ENCODE results near the gene GRSF1. TPM values are rescaled to one million over a fixed set of nuclear protein-coding genes. Genes with fewer than 3 reads are reported as not detected.

GRSF1 gene
- total RNA-seq, 4 donors from 2014 or later = 34.0 to 46.6 (median 38.3) TPM

GRCh38 chr4:70815370-70815769 lies 24.3 kb downstream of the GRSF1 start:
- no peak for TF ChIP-seq POLR2A (IDR thresholded peaks at IDR 0.05)
- no peak for TF ChIP-seq CTCF (IDR thresholded peaks at IDR 0.05)
- no peaks in the 10 kb centered on the region for H3K27me3 ChIP-seq

GRCh38 chr4:70808151-70808550 lies 31.5 kb downstream of the GRSF1 start:
- Histone ChIP-seq H3K36me3 (no peaks in the 10 kb centered on the region), H3K9me3 (no peaks in the 10 kb centered on the region), H3K27ac (no peak overlapping the region), H3K4me1 (no peaks in the 10 kb centered on the region), H3K27me3 (no peaks in the 10 kb centered on the region), H3K4me3 (no peak overlapping the region)
- DNase-seq = no peak
- TF ChIP-seq POLR2A (IDR thresholded peaks at IDR 0.05) (no peak), CTCF (IDR thresholded peaks at IDR 0.05) (no peak)

More at GRCh38 chr4:70815370-70815769, 24.3 kb downstream of the GRSF1 start:
- no peaks in the 10 kb centered on the region for H3K9me3 ChIP-seq
- no peak overlapping the region for H3K4me3 ChIP-seq
- DNase-seq = no peak
- no peak overlapping the region for H3K27ac ChIP-seq
- H3K4me1 ChIP-seq = no peaks in the 10 kb centered on the region
- H3K36me3 ChIP-seq = peaks cover 0 to 24% (median 0%) of the 10 kb centered on the region in 3 donors

- no peak overlapping the region for H3K27ac ChIP-seq
- H3K4me1 ChIP-seq = no peaks in the 10 kb centered on the region
- no peaks in the 10 kb centered on the region for H3K9me3 ChIP-seq
- H3K27me3 ChIP-seq = no peaks in the 10 kb centered on the region
- TF ChIP-seq POLR2A (IDR thresholded peaks at IDR 0.05) (no peak), CTCF (IDR thresholded peaks at IDR 0.05) (no peak)
- DNase-seq = no peak
- H3K4me3 ChIP-seq = no peak overlapping the region
- peaks cover 0 to 7% (median 0%) of the 10 kb centered on the region in 3 donors for H3K36me3 ChIP-seq
Observed at GRCh38 chr4:70802928-70803580, 36.6 kb downstream of the GRSF1 start.

- no peaks in the 10 kb centered on the region for H3K4me1 ChIP-seq
- no peak overlapping the region for H3K27ac ChIP-seq
- H3K36me3 ChIP-seq = peaks cover 0 to 9% (median 0%) of the 10 kb centered on the region in 3 donors
- no peaks in the 10 kb centered on the region for H3K9me3 ChIP-seq
- no peak for DNase-seq
- TF ChIP-seq CTCF (IDR thresholded peaks at IDR 0.05) (no peak), POLR2A (IDR thresholded peaks at IDR 0.05) (no peak)
- H3K27me3 ChIP-seq = no peaks in the 10 kb centered on the region
- no peak overlapping the region for H3K4me3 ChIP-seq
Observed at GRCh38 chr4:70801265-70801809, 38.4 kb downstream of the GRSF1 start.

- TF ChIP-seq POLR2A (IDR thresholded peaks at IDR 0.05) (no peak), CTCF (IDR thresholded peaks at IDR 0.05) (no peak)
- no peak overlapping the region for H3K4me3 ChIP-seq
- H3K9me3 ChIP-seq = no peaks in the 10 kb centered on the region
- no peaks in the 10 kb centered on the region for H3K27me3 ChIP-seq
- H3K36me3 ChIP-seq = peaks cover 0 to 43% (median 0%) of the 10 kb centered on the region in 3 donors
- H3K4me1 ChIP-seq = no peaks in the 10 kb centered on the region
- no peak for DNase-seq
- no peak overlapping the region for H3K27ac ChIP-seq
Observed at GRCh38 chr4:70793626-70794025, 46.1 kb downstream of the GRSF1 start.
